HL-60 (cell line): ENCODE data around the gene AFF3.

ENCODE experiments used
- GABPA ChIP-seq: IDR thresholded peaks from 2 replicates; pipeline ENCODE4 v1.6.1; 2012; ENCODE audit warnings: low read depth
- POLR2AphosphoS5 ChIP-seq: IDR thresholded peaks from 2 replicates; pipeline ENCODE4 v1.6.1; 2012; ENCODE audit warnings: low read depth
- TF ChIP-seq, protein P1 (sequence below): IDR thresholded peaks from one replicate; pipeline ENCODE4 v1.5.1; 2011; ENCODE audit warnings: low read length, control low read depth, inconsistent platforms; ENCODE audit not compliant: insufficient read depth
- TF ChIP-seq, protein P2 (sequence below): IDR thresholded peaks from 2 replicates; pipeline ENCODE4 v1.6.1; 2012; ENCODE audit warnings: low read depth; ENCODE audit not compliant: insufficient replicate concordance

GRCh38 chr2:100178864-100179263 lies 36.5 kb upstream of the AFF3 start:
- no peak for TF ChIP-seq GABPA
- TF ChIP-seq, protein P1, sequence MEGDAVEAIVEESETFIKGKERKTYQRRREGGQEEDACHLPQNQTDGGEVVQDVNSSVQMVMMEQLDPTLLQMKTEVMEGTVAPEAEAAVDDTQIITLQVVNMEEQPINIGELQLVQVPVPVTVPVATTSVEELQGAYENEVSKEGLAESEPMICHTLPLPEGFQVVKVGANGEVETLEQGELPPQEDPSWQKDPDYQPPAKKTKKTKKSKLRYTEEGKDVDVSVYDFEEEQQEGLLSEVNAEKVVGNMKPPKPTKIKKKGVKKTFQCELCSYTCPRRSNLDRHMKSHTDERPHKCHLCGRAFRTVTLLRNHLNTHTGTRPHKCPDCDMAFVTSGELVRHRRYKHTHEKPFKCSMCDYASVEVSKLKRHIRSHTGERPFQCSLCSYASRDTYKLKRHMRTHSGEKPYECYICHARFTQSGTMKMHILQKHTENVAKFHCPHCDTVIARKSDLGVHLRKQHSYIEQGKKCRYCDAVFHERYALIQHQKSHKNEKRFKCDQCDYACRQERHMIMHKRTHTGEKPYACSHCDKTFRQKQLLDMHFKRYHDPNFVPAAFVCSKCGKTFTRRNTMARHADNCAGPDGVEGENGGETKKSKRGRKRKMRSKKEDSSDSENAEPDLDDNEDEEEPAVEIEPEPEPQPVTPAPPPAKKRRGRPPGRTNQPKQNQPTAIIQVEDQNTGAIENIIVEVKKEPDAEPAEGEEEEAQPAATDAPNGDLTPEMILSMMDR = no peak
- TF ChIP-seq POLR2AphosphoS5 = no peak
- TF ChIP-seq, protein P2, sequence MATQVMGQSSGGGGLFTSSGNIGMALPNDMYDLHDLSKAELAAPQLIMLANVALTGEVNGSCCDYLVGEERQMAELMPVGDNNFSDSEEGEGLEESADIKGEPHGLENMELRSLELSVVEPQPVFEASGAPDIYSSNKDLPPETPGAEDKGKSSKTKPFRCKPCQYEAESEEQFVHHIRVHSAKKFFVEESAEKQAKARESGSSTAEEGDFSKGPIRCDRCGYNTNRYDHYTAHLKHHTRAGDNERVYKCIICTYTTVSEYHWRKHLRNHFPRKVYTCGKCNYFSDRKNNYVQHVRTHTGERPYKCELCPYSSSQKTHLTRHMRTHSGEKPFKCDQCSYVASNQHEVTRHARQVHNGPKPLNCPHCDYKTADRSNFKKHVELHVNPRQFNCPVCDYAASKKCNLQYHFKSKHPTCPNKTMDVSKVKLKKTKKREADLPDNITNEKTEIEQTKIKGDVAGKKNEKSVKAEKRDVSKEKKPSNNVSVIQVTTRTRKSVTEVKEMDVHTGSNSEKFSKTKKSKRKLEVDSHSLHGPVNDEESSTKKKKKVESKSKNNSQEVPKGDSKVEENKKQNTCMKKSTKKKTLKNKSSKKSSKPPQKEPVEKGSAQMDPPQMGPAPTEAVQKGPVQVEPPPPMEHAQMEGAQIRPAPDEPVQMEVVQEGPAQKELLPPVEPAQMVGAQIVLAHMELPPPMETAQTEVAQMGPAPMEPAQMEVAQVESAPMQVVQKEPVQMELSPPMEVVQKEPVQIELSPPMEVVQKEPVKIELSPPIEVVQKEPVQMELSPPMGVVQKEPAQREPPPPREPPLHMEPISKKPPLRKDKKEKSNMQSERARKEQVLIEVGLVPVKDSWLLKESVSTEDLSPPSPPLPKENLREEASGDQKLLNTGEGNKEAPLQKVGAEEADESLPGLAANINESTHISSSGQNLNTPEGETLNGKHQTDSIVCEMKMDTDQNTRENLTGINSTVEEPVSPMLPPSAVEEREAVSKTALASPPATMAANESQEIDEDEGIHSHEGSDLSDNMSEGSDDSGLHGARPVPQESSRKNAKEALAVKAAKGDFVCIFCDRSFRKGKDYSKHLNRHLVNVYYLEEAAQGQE = no peak
